SK-N-SH (cell line): ENCODE data around the gene ATG7. TPM values are rescaled to one million over a fixed set of nuclear protein-coding genes. Genes with fewer than 3 reads are reported as not detected.

ENCODE experiments used
- CTCF ChIA-PET: fragments of 300-600, 350-600 bp; formaldehyde crosslinking; extraction: SDS; loops from one replicate; lab custom pipeline; 2021; lab: Yijun Ruan, JAX
- POLR2A ChIA-PET: fragments of 350-600 bp; sonication (Branson Sonifier 250); formaldehyde crosslinking; extraction: SDS; loops from one replicate; lab custom pipeline; 2020; ENCODE audit warnings: antibody characterized with exemption, inconsistent platforms; lab: Yijun Ruan, JAX
- DNase-seq: peaks from one replicate; pipeline ENCODE4 v3.0.0; 2012
- H2AFZ ChIP-seq: fragments of 200-600 bp; sonication (generic); 2 replicates; pipeline ENCODE4 v1.8.1; 2016; ENCODE audit warnings: antibody characterized with exemption, mild to moderate bottlenecking, low read depth
- H3F3A ChIP-seq: fragments of 200-600 bp; sonication (generic); replicated peaks from 2 replicates; pipeline ENCODE3; 2016; ENCODE audit warnings: antibody characterized with exemption, mild to moderate bottlenecking; ENCODE audit not compliant: insufficient read depth
- H3K27ac ChIP-seq, 2 experiments: fragments of 200-500 bp in 1 of 2; fragments of 200-600 bp in 1 of 2; sonication (Bioruptor generic) in 1 of 2; sonication (generic), shearing (Covaris generic) in 1 of 2; 2 replicates each; pipeline versions ENCODE4 v1.5.1 to v1.6.1; 2014 to 2016; ENCODE audit warnings: low read depth in 2 of 2, inconsistent platforms in 1 of 2, low read length in 1 of 2, mild to moderate bottlenecking in 1 of 2, mixed read lengths in 1 of 2
- H3K27me3 ChIP-seq: fragments of 200-600 bp; sonication (generic), shearing (Covaris generic); 2 replicates; pipeline ENCODE4 v1.6.1; 2016; ENCODE audit warnings: mixed run types; ENCODE audit not compliant: insufficient read depth
- H3K36me3 ChIP-seq, 2 experiments: fragments of 200-500 bp in 1 of 2; fragments of 200-600 bp in 1 of 2; sonication (Bioruptor generic) in 1 of 2; sonication (generic) in 1 of 2; replicated peaks in 1 of 2; 2 replicates each; pipeline versions ENCODE3 to v1.5.1; 2014 to 2016; ENCODE audit warnings: low read length in 1 of 2, mild to moderate bottlenecking in 1 of 2; ENCODE audit not compliant: insufficient read depth in 2 of 2, control insufficient read depth in 1 of 2
- H3K4me1 ChIP-seq, 2 experiments: fragments of 200-500 bp in 1 of 2; fragments of 200-600 bp in 1 of 2; sonication (Bioruptor generic) in 1 of 2; sonication (generic), shearing (Covaris generic) in 1 of 2; 2 replicates each; pipeline versions ENCODE4 v1.5.1 to v1.6.1; 2014 to 2016; ENCODE audit warnings: low read depth in 1 of 2, low read length in 1 of 2, mixed run types in 1 of 2; ENCODE audit not compliant: insufficient read depth in 2 of 2, control insufficient read depth in 1 of 2
- H3K4me2 ChIP-seq: fragments of 200-600 bp; sonication (generic), shearing (Covaris generic); 2 replicates; pipeline ENCODE4 v1.6.1; 2017; ENCODE audit warnings: mixed run types
- H3K4me3 ChIP-seq, 2 experiments: fragments of 200-500 bp in 1 of 2; fragments of 200-600 bp in 1 of 2; sonication (Bioruptor generic) in 1 of 2; sonication (generic), shearing (Covaris generic) in 1 of 2; 2 replicates each; pipeline versions ENCODE4 v1.5.1 to v1.8.1; 2014 to 2016; ENCODE audit warnings: low read depth in 2 of 2, inconsistent platforms in 1 of 2, low read length in 1 of 2, mild to moderate bottlenecking in 1 of 2, mixed read lengths in 1 of 2, moderate library complexity in 1 of 2
- H3K79me2 ChIP-seq: fragments of 200-600 bp; sonication (generic); 2 replicates; pipeline ENCODE4 v1.8.1; 2017; ENCODE audit warnings: mild to moderate bottlenecking; ENCODE audit not compliant: insufficient read depth
- H3K9ac ChIP-seq: fragments of 200-600 bp; sonication (generic); 2 replicates; pipeline ENCODE4 v1.6.1; 2017; ENCODE audit warnings: mixed run types
- H3K9me2 ChIP-seq: fragments of 200-600 bp; sonication (generic); 2 replicates; pipeline ENCODE4 v1.6.1; 2017; ENCODE audit warnings: mixed run types
- H3K9me3 ChIP-seq: fragments of 200-600 bp; sonication (generic); 2 replicates; pipeline ENCODE4 v1.6.1; 2017; ENCODE audit warnings: mixed run types, mild to moderate bottlenecking, moderate library complexity
- H4K20me1 ChIP-seq: fragments of 200-600 bp; sonication (generic); 2 replicates; pipeline ENCODE4 v1.6.1; 2017; ENCODE audit warnings: mild to moderate bottlenecking, mixed run types; ENCODE audit not compliant: insufficient read depth
- CHD2 ChIP-seq: fragments of 150-350 bp; IDR thresholded peaks from 2 replicates; pipeline ENCODE4 v1.6.1; 2018; ENCODE audit warnings: low read length; ENCODE audit not compliant: partially characterized antibody
- EP300 ChIP-seq, 2 experiments: IDR thresholded peaks; 2 replicates each; pipeline versions ENCODE4 v1.4.0 to v1.6.1; 2012; ENCODE audit warnings: borderline replicate concordance in 1 of 2, low read depth in 1 of 2, low read length in 1 of 2
- EZH2phosphoT487 ChIP-seq: fragments of 200-600 bp; sonication (generic); IDR thresholded peaks from 2 replicates; pipeline ENCODE4 v1.6.1; 2017; ENCODE audit warnings: low read depth, mixed run types, mild to moderate bottlenecking, antibody characterized with exemption, moderate library complexity, borderline replicate concordance
- GABPA ChIP-seq: IDR thresholded peaks from 2 replicates; pipeline ENCODE4 v1.4.0; 2012; ENCODE audit warnings: low read depth, mild to moderate bottlenecking
- GATA2 ChIP-seq: sonication (generic); formaldehyde crosslinking; IDR thresholded peaks from 2 replicates; pipeline ENCODE4 v1.5.0; 2020; ENCODE audit warnings: mild to moderate bottlenecking, missing genetic modification reagents
- MXI1 ChIP-seq: IDR thresholded peaks from 2 replicates; pipeline ENCODE4 v1.6.1; 2012; ENCODE audit warnings: mild to moderate bottlenecking, low read depth, low read length, improper control_type of control experiment
- POLR2AphosphoS5 ChIP-seq: IDR thresholded peaks from 2 replicates; pipeline ENCODE4 v1.6.1; 2012; ENCODE audit warnings: low read depth, low read length
- RCOR1 ChIP-seq: fragments of 150-350 bp; IDR thresholded peaks from 2 replicates; pipeline ENCODE4 v1.6.1; 2017; ENCODE audit warnings: antibody characterized with exemption, low read length
- RFX5 ChIP-seq: IDR thresholded peaks from 2 replicates; pipeline ENCODE4 v1.6.1; 2012; ENCODE audit warnings: mild to moderate bottlenecking, improper control_type of control experiment, low read length
- TAF1 ChIP-seq: IDR thresholded peaks from 2 replicates; pipeline ENCODE4 v1.6.1; 2012; ENCODE audit warnings: low read depth, mild to moderate bottlenecking, low read length, moderate library complexity, borderline replicate concordance
- TCF12 ChIP-seq: IDR thresholded peaks from 2 replicates; pipeline ENCODE4 v1.4.0; 2012
- TEAD4 ChIP-seq: IDR thresholded peaks from 2 replicates; pipeline ENCODE4 v1.4.0; 2012; ENCODE audit warnings: mild to moderate bottlenecking, borderline replicate concordance; ENCODE audit not compliant: insufficient read depth
- USF1 ChIP-seq: IDR thresholded peaks from 2 replicates; pipeline ENCODE4 v1.4.0; 2012; ENCODE audit warnings: low read depth, borderline replicate concordance
- YY1 ChIP-seq: IDR thresholded peaks from 2 replicates; pipeline ENCODE4 v1.4.0; 2012; ENCODE audit warnings: low read depth, mild to moderate bottlenecking
- ZBTB33 ChIP-seq: IDR thresholded peaks from 2 replicates; pipeline ENCODE4 v1.4.0; 2012; ENCODE audit warnings: low read depth, borderline replicate concordance
- WGBS: methylation state at CpG from one replicate; pipeline ENCODE4 v1.1.6; 2017; ENCODE audit warnings: low lambda C conversion rate; 5-methylcytosine and 5-hydroxymethylcytosine counted together
- polyA plus RNA-seq, 3 experiments: library from polyadenylated mRNA; depleted of rRNA; stranded (reverse); fragments of >200 nt; gene quantifications; 2 replicates each; pipeline ENCODE4 v1.2.3, GENCODE V29; 2012
- TF ChIP-seq, protein P1 (sequence below): IDR thresholded peaks from 2 replicates; pipeline ENCODE4 v1.4.0; 2012; ENCODE audit warnings: low read depth
- TF ChIP-seq, protein P2 (sequence below): IDR thresholded peaks from 2 replicates; pipeline ENCODE4 v1.6.1; 2012; ENCODE audit warnings: mild to moderate bottlenecking, low read depth, low read length, moderate library complexity

ATG7 gene
- polyA plus RNA-seq, 1 of the 3 experiments (the other 2 are of a cell fraction), result 29.5 TPM

GRCh38 chr3:11289864-11290263 is 17.7 kb downstream of the ATG7 start:
- Histone ChIP-seq H3K4me1 (peaks cover 9 to 50% of the 10 kb centered on the region in 2 experiments), H3K27ac (peak overlapping the region; percentile 23 to 98; a peak in 3 of 4 replicates), H3F3A (peaks cover 56% of the 10 kb centered on the region), H3K79me2 (peaks cover 65% of the 10 kb centered on the region), H2AFZ (no peak overlapping the region), H3K9me3 (no peaks in the 10 kb centered on the region), H3K27me3 (no peaks in the 10 kb centered on the region), H4K20me1 (no peaks in the 10 kb centered on the region), H3K4me2 (peak overlapping the region; percentile 77), H3K9me2 (no peaks in the 10 kb centered on the region), H3K9ac (peak overlapping the region; percentile 85; the same call in 1 of the 2 replicates), H3K36me3 (peaks cover 0 to 5% of the 10 kb centered on the region in 2 experiments), H3K4me3 (no peak overlapping the region)
- WGBS, result 81% methylated on average over 3 of the region's 3 CpGs
- TF ChIP-seq, protein P1, sequence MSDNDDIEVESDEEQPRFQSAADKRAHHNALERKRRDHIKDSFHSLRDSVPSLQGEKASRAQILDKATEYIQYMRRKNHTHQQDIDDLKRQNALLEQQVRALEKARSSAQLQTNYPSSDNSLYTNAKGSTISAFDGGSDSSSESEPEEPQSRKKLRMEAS, result no peak
- TF ChIP-seq, protein P2, sequence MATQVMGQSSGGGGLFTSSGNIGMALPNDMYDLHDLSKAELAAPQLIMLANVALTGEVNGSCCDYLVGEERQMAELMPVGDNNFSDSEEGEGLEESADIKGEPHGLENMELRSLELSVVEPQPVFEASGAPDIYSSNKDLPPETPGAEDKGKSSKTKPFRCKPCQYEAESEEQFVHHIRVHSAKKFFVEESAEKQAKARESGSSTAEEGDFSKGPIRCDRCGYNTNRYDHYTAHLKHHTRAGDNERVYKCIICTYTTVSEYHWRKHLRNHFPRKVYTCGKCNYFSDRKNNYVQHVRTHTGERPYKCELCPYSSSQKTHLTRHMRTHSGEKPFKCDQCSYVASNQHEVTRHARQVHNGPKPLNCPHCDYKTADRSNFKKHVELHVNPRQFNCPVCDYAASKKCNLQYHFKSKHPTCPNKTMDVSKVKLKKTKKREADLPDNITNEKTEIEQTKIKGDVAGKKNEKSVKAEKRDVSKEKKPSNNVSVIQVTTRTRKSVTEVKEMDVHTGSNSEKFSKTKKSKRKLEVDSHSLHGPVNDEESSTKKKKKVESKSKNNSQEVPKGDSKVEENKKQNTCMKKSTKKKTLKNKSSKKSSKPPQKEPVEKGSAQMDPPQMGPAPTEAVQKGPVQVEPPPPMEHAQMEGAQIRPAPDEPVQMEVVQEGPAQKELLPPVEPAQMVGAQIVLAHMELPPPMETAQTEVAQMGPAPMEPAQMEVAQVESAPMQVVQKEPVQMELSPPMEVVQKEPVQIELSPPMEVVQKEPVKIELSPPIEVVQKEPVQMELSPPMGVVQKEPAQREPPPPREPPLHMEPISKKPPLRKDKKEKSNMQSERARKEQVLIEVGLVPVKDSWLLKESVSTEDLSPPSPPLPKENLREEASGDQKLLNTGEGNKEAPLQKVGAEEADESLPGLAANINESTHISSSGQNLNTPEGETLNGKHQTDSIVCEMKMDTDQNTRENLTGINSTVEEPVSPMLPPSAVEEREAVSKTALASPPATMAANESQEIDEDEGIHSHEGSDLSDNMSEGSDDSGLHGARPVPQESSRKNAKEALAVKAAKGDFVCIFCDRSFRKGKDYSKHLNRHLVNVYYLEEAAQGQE, result no peak
- TF ChIP-seq EZH2phosphoT487, result no peak
- TF ChIP-seq ZBTB33, result no peak
- TF ChIP-seq RCOR1, result no peak
- TF ChIP-seq TCF12, result no peak
- TF ChIP-seq RFX5, result no peak
- no peak for TF ChIP-seq TAF1
- TF ChIP-seq MXI1, result no peak
- TF ChIP-seq YY1, result no peak
- TF ChIP-seq CHD2, result no peak
- no peak for TF ChIP-seq EP300 (IDR thresholded peaks at IDR 0.05; ENCODE audit: borderline replicate concordance in 1 of 2, low read depth in 1 of 2, low read length in 1 of 2)
- TF ChIP-seq GABPA, result no peak
- no peak for TF ChIP-seq GATA2 (CRISPR knock-in tag)
- TF ChIP-seq USF1, result no peak
- no peak for TF ChIP-seq POLR2AphosphoS5
- TF ChIP-seq TEAD4, result no peak
- ChIA-PET POLR2A (no interaction called here), CTCF (interaction anchor here (2.3 kb wide), 1 partner anchor 230 kb away, joined by 5 read pairs; no protein-coding TSS in a partner anchor)
- DNase-seq, result no peak
